Esophagus mucosa (tissue), 1 donor: ENCODE results near the gene ENDOU. TPM values are rescaled to one million over a fixed set of nuclear protein-coding genes. Genes with fewer than 3 reads are reported as not detected.

ENCODE experiments used
- ATAC-seq: fragments of 200-7000 bp; cut with Tn5 transposase; one replicate; pipeline ENCODE4 v1.9.1; 2020
- total RNA-seq: library from RNA; stranded (reverse); gene quantifications from one replicate; pipeline ENCODE4 v1.2.4, GENCODE V29; 2023
- donor health status: DM: yes; HTN: yes; CAD: no.

ENDOU gene, protein sequence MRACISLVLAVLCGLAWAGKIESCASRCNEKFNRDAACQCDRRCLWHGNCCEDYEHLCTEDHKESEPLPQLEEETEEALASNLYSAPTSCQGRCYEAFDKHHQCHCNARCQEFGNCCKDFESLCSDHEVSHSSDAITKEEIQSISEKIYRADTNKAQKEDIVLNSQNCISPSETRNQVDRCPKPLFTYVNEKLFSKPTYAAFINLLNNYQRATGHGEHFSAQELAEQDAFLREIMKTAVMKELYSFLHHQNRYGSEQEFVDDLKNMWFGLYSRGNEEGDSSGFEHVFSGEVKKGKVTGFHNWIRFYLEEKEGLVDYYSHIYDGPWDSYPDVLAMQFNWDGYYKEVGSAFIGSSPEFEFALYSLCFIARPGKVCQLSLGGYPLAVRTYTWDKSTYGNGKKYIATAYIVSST
- total RNA-seq = 66.9 TPM

DNA sequence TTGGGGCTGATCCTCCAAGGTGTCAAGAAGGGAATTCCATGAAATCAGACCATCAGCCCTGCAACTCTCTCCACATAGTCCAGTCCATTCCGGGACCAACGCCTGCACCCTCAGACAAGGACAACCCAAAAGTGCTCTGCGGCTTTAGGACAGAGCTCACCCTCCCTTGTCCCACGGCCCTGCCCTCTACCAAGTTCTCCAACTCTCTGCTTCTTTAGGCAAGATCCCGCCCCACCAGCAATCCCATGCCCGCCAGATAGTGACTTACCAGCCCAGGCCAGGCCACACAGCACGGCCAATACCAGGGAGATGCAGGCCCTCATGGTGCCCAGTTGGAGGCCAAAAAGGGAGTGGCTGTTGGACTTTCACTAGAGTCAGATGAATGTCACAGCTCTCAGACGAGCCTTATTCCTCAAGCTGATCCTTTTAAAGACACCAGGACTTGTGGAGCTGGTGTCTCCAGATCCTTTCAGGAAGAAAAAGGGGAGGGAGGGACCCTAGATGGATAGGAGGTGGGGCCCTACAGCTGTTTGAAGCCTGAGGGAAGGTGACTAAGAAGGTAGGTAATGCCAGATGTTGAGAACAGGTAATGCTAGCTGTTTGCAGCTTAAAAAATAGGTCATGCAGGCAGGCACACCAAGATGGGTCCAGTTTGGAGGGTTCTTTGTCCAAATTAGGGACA, at the start of gene ENDOU:
Gene ENDOU (minus strand): TSS at position 400 of the 682 bp plus-strand sequence. CDS start 77 bp downstream, at position 323.
- ATAC-seq = peak; percentile 80

DNA sequence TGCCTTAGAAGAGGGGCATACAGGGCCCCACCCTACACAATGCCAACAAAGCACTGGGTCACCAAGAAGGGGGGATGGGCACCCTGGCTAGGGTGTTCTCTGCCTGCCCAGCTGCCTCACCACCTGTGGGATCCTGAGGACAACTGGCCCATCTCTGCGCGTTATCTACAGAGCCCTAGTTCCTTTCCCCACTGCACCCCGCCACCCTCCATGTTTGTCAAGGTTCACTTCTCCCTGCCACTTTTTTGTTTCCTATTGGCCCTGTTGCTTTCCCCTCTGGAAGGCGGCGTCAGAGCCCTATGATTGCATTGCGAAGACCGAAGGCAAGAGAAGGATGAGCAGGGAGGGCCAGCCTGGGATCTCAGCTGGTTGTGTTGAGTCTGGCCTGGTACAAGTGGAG, 49.4 kb upstream of the ENDOU start:
- no peak for ATAC-seq

DNA sequence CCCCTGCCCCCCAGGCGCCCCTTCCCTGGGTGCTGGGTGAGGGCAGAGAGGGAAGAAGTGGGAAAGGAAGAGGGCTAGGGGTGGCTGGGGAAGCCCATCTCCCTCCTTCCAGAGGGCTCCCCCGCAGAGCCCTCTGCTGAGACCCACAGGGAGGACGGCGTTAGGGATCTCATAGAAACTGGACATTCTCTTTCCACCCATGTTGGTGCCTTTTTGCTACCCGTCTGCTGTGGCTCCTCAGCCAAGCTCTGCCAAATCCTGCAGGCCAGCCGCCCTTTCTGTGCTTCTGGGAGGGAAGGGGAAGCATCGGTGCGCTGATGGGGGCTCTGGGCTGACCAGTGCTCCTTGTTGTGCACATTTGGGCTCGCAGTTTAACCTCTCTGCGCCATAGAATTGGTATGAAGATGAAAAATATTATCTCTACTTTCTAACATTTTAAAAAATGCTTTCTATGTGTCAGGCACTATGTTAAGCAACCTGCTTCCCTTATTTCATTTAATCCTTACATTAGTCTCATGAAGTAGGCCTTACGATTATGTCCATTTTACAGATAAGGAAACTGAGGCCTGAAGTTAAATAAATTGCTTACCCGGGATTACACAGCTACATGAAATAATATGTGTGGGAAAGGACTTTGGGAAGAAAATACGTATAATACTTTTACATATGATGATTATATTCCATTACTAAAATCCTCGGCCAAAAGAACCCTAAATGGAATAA, 48.7 kb upstream of the ENDOU start:
- ATAC-seq = no peak

DNA sequence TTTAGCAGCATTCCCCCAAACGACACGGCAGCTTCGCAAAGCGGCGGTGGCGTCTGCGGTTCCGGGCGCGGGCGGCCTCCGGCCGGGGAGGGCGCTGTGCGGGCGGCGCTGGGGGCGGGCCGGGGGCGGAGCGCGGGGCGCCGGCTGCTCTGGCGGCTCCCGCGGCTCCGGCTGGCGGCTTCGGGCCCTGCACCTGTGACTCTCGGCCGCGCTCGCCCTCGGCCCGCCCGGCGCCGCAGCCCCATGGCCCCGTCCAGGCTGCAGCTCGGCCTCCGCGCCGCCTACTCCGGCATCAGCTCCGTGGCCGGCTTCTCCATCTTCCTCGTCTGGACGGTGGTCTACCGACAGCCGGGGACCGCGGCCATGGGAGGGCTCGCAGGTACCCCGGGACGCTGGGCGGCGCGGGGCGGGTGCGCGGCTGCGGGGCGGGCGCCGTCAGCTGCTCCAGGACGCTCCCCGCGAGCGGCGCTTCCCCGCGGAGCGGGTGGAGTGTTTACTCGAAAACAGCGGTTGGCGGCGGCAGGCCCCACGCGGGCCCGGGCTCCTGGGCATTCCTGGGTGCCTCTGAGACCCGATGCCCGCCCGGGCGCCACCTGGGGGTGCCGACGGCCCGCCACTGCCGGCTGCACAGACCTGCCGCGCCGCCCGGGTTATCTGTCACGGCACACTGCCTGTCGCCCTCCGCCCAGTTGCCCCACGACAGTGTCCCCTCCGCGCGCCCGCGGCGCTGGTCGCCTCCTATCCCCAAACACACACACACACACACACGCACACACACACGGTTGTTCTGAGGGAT, 48.0 kb upstream of the ENDOU start, which contains the start of gene SLC48A1:
Gene SLC48A1 (plus strand): TSS at position 177 of the 796 bp plus-strand sequence. CDS start 67 bp downstream, at position 244.
- ATAC-seq = peak; percentile 79

DNA sequence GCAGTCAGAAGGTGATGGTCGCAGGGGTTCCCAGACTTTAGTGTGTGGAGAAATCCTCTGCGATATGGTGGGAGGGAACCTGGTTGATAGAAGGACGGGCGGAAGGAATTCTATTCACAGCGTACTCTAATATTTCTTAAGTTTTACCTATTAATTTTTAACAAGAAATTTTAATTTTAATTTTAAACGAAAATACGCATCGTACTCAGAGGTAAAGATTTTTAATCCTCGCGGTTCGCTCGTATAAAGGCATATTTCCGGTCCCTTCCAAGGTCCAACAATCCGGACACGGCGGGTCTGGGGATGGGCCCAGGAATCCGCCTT, 47.4 kb upstream of the ENDOU start:
- ATAC-seq = no peak

DNA sequence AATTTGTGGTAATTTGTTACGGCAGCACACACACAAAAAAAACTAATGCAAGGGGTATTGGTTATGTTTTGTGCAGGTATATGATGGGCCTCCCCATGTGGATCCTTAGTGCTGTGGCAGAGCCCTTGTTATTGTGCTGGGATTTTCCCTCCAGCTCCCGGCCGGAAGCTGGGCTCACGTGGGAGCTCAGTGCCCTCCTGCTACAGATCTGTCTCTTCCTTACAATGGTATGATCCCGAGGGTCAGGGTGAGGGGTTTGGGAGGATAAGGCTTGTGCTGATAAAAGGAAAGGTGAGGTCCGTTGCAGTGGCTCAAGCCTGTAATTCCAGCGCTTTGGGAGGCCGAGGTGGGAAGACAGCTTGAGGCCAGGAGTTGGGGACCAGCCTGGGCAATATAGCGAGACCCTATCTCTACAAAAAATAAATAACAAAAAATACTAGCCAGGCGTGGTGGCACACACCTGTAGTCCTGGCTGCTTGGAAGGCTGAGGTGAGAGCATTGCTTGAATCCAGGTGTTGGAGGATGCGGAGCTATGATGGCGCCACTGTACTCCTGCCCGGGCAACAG, 46.9 kb upstream of the ENDOU start:
- ATAC-seq = no peak

DNA sequence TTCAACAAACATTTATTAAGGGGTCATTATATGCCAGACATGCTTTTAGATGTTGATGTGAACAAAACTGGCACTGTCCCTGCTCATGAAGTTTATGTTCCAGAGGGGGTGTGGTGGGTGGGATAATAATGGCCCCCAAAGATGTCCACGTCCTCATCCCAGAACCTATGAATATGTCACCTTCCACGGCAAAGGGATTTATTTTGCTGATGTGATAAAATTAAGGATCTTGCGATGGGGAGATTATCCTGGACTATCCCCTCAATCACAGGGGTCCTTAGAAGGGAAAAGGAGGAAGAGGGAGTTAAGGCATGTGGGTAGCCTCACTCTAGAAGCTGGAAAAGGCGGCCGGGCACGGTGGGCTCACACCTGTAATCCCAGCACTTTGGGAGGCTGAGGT, 46.0 kb upstream of the ENDOU start:
- no peak for ATAC-seq

DNA sequence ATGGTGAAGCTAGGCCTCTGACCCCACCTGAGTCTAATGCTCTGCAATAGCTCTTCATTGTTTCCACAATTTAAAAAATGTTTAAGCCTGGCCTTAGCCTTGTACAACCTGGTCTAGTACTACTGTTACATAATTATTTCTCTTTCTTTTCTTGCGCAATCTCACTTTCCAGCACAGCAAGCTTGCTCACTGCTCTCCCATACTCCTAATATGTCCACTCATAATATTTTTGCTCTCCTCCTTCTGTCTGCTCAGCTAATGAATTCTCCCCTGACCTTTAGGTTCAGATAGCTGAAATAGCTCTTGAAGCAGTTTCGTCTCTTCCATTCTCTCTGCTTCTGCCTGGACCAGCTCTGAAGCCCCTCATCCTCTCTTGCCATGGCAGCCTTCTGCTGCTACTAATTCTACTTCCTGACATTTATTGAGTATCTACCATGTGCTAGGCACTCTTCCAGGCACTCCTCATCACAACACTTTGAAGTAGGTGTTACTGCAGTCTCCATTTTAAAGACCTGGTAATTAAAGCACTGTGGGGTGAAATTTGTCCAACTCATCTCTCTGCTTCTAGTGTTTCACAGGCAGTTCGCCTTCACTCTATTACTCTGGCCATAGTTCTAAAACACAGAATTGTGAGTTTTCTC, 44.9 kb upstream of the ENDOU start:
- no peak for ATAC-seq

DNA sequence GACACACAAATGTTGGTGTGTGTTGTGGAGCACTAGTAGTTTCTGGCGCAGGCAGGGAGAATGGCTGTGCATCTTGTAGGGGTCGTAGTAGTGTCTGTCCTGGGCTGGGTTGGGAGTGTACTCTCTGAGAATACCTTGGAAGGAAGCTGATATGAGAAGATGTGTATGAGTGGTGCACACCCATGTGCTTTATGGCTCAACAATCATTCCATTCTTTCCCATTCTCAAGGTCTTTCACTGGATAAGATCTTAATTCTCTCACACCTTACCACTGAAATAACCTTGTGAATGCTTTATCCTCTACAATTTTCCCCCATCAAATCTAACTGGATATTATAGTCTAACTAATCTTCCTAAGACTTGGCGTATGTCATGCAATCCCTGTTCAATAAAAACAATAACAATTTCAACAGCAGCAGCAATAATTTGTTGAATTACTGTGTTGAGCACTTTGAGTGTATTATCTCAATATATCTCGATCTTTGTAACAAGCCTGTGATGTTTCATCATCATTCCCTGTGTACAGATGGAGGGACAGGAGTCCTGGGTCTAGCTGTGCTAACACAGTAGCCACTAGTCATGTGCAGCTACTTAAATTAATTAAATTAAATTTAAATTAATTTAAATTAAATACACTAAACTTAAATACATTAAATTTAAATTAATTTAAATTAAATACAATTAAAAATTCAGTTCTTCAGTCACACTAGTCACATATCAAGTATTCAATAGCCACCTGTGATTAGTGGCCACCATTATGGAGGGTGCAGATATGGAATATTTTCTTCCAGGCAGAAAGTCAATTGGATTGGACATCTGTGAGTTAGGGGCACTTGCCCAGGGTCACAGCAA, 44.2 kb upstream of the ENDOU start:
- ATAC-seq = no peak

DNA sequence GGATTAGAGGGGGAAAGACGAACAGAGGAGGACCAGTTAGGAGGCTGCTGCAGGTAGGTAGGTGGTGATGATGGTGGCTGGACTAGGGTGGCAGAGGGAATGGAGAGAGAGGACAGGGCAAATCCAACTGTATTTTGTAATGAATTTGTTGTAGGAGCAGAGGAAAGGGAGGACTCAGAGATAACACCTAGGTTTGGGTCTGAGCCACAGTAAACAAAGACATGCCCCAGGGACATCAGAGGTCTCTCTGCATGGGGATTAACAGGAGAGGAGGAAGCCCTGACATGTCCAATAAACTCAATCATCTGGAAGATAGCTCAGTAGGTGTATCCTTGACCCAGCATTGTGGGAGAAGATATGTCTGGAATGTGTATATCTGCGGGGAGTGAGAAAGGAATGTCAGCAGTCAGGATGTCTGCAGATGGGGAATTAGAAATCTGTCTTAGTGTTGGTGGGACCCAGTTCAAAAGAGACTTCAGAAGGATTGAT, 43.1 kb upstream of the ENDOU start:
- ATAC-seq = no peak

DNA sequence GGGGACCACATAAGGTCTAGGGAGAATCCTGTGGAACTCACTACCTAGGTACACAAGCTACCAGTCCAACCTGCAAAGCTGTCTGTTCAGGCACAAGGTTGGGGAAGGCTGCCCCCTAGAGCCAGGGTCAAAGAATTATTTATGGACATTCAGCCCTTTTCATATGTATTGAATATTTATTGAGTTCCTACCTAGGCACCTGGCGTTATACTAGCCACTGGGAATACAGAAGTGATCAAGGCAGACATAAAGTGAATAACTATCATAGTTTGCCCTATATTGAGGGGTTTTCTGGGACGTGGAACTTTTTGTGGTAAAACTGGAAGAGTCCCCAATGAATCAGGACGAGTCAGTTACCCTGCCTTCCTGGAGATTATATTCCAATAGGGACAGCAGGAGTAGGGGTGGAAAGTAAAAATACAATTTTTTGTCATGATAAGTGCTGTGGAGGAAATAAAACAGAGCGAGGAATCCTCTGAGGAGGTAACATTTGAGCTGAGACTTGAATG, 42.0 kb upstream of the ENDOU start:
- peak; percentile 55 for ATAC-seq

DNA sequence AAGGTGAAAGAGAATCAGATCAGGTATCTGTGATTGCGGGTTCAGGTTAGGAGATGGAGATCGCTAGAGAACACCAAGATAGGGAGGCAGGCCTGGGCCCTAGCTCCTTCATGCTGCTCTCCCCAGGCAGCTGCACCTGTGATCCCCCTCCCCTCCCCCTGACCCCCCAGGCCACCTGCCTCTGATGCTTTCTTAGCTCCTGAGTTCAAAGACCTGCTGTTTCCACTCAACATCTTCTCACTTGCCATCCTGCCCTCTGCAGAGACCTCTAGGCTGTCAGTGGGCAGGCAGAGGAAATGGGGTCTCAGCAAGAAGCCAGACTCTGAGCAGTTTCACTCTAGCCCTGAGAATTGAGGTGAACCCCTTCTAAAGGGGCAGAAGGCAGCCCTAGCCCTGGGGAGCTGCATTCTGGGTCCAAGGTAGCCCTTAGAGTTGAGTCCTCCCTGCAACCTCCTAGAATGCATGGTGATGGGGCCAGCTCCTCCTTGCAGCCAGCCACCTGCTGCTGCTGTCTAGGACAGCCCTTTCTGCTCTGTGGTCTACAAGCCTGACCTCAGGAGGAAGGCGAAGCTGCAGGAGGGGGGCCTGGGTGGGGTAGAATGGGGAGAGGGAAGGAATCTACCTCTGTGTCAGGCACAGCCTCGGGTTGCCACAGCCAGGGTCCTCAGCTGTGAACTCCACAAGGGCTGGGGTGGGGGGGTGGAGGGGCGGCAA, 41.4 kb upstream of the ENDOU start:
- no peak for ATAC-seq

DNA sequence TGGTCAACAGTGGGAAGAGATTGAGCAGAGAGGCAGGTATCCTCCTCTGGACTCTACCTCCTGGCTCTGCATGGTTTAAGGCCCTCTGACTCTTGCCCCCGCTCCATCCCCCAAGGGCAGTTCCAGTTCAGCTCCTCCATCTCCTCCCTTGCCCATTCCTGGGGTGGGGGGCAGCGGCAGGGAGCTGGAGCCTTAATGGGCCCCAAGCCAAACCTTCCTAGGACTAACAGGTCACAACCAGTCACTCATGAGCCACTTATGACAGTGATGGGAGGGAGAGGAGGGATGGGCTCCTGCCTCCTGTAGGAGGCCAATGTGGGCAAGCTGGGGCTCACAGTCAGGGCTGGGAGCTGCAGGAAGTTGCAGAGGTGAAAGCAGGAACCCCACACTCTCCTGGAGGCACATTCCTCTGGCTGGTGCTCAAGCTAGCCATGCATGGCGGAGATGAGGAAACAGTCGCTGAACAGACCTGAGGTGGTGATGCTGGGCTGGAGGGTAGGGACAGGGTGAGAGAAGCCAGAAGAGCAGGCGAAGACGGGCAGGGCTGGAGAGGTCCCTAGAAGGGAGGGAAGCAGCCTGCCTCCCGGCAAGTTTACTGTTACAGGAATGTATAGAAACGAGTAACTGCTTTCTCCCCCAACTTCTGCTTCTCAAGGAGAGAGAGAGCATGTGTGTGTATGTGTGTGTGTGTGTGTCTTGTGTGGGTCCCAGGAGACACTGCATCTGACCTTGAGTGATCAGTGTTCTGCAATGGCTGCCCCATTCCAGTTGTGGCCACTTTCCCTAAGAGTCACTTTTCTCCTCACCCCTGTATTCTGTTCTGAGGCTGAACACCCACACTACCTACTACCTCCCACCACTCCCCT, 38.4 kb upstream of the ENDOU start:
- ATAC-seq = peak; percentile 68

DNA sequence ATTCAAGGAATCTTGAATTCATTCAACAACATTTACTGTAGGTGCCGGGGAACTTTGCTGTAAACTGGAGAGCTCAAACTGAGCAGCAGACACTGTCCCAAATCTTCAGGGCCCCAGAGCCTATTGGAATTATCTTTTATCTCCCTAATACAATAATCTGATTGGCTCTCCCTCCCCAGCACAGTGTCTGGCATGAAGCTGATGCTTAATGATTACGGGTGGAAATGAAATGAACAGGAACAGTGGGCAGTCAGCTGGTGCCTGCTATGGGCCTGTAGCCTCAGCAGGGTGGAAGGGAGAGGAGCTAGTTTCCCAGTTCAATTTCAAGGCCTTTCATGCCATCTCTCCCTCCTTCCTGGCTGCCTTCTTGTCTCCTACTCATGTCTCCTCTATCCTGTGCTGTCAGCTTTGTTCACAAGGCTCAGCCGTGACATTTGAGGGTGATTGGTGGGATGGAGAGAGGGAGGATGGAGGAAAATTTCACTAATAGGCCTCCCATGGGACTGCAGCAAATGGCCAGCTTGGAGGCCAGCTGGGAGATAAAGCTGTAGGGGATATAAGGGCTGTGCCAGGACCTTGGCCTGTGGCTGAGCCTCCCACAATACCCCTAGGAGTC, 37.7 kb upstream of the ENDOU start:
- ATAC-seq = no peak

DNA sequence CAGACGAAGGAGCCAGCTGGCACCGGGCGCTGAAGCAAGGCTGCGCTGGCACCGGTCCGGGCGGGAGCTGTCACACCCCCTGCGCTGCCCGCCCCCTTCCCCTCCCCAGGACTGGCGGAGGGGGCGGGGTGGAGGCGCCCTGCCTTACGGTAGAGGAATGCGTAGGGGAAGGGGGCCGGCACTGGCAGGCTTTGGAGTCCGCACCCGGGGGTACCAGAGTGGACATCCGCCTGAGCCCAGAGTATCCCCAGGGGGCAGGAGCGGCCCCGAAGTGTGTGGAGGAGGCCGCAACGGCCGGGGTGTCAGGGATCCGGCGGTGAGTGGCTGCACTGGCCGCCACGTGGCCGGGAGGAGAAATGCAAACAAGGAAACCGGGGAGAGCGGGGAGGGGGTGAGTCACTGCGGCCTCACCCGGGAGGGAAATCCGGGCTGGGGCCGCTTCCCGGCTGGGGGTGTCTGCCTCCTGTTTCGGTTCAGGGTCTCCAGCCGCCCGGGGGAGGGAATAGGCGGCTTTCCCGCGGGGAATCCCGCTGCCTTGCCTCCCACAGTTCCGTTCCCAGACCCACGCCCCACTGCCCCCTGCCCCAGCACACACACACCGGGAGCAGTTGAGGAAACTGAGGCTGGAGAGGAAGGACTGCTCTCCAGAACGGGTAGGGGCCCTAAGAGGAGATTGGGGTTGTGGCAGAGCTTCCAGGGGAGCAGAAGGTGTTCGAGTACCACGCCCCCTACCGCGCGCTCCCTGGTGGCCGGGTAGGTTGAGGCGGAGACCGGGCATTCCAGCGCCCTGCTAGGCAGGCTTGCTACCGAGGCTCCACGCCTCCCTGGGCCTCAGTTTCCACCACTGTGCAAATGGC, 33.8 kb upstream of the ENDOU start, which contains the start of gene RAPGEF3:
Gene RAPGEF3 (minus strand): TSS at position 47 of the 857 bp plus-strand sequence. CDS start 324 bp downstream, outside the sequence.
- ATAC-seq = peak; percentile 80

DNA sequence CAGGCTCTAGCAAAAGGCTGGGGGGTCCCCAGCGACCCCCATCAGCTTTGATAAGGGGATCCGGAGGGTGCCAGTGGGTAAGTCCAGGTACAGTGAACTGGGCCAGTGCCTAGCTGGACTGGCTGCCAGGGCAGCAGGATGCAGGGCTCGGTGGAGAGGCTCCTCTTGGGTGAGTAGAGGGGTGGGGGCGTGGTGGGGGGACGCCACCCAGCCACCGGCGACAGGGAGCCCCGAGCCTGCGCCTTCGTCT, 33.2 kb upstream of the ENDOU start:
- ATAC-seq = no peak
